NB4 (cell line): ENCODE results near the gene KLRD1.

Experiments
- CTCF ChIP-seq: IDR thresholded peaks from one replicate; pipeline ENCODE4 v1.5.1; 2012; ENCODE audit warnings: low read depth, low read length
- MYC ChIP-seq: IDR thresholded peaks from 2 replicates; pipeline ENCODE4 v1.6.1; 2011; ENCODE audit warnings: low read depth, low read length
- POLR2A ChIP-seq: IDR thresholded peaks from 2 replicates; pipeline ENCODE4 v1.6.1; 2011; ENCODE audit warnings: mild to moderate bottlenecking; ENCODE audit not compliant: insufficient read length; ENCODE audit errors: extremely low read depth
- TF ChIP-seq, protein P1 (sequence below): IDR thresholded peaks from 2 replicates; pipeline ENCODE4 v1.6.1; 2011; ENCODE audit warnings: low read depth, low read length

DNA sequence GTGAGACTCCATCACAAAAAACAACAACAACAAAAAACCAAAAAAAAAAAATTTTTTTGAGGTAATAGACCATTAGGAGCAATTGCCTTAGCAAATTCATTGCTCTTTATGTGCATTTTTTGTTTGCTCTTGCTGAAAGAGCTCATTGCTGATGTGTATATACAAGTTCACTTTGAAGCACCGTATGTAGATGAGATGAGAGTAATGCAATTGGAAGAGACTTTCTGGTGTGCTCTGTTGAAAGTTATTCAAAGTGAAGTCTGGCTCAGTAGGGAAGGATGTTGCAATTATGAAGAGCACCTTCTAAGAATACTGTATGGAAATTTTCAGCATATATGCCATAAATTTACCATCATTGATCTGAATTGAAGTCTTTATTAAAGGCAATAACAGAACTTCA, 46.7 kb upstream of the KLRD1 start:
- no peak for TF ChIP-seq CTCF
- TF ChIP-seq POLR2A: no peak
- TF ChIP-seq MYC: no peak
- TF ChIP-seq, protein P1, sequence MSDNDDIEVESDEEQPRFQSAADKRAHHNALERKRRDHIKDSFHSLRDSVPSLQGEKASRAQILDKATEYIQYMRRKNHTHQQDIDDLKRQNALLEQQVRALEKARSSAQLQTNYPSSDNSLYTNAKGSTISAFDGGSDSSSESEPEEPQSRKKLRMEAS: no peak
